Activated CD8-positive, alpha-beta memory T cell treated with anti-CD3 and anti-CD28 coated beads, Interleukin-2, amount 50 U/mL, for 1 hour (primary cell): Measurements from ENCODE around the gene SERPINB3.
"Not testable (repeated sequence)": the region's sequence is repeated elsewhere in the genome, so short reads cannot be mapped to it uniquely, and the experiment has no call there.

Experiments
- DNase-seq: peaks from one replicate; pipeline ENCODE4 v3.0.0-alpha.2; 2020; ENCODE audit errors: extremely low read depth

Gene SERPINB3

GRCh38 chr18:63661750-63662149 lies at the start of gene SERPINB3:
Gene SERPINB3 (minus strand): TSS chr18:63661893. CDS start chr18:63661216, 677 bp downstream.
- not testable (repeated sequence) for DNase-seq

- DNase-seq, result no peak
These were observed 47.0 kb upstream of the SERPINB3 start for GRCh38 chr18:63708650-63709049.

GRCh38 chr18:63707816-63708215 lies 46.1 kb upstream of the SERPINB3 start:
- DNase-seq, result no peak

GRCh38 chr18:63705401-63705800 lies 43.7 kb upstream of the SERPINB3 start:
- no peak for DNase-seq

GRCh38 chr18:63702660-63703059 lies 41.0 kb upstream of the SERPINB3 start, which contains the start of gene SERPINB11:
Gene SERPINB11 (plus strand): TSS chr18:63702960. CDS start chr18:63710194, 7,234 bp downstream.
- no peak for DNase-seq

- no peak for DNase-seq
These were observed 40.3 kb upstream of the SERPINB3 start for GRCh38 chr18:63701952-63702351.

GRCh38 chr18:63700501-63700900 lies 38.8 kb upstream of the SERPINB3 start:
- no peak for DNase-seq

GRCh38 chr18:63697097-63697660 lies 35.5 kb upstream of the SERPINB3 start:
- DNase-seq, result no peak

GRCh38 chr18:63689064-63689463 lies 27.4 kb upstream of the SERPINB3 start:
- DNase-seq, result no peak

GRCh38 chr18:63686871-63687270 lies 25.2 kb upstream of the SERPINB3 start:
- no peak for DNase-seq

- DNase-seq, result no peak
These were observed 23.0 kb upstream of the SERPINB3 start for GRCh38 chr18:63684718-63685117.

- DNase-seq, result no peak
These were observed 22.2 kb upstream of the SERPINB3 start for GRCh38 chr18:63683890-63684289.

GRCh38 chr18:63683152-63683551 lies 21.5 kb upstream of the SERPINB3 start:
- DNase-seq, result no peak

- DNase-seq, result no peak
These were observed 20.0 kb upstream of the SERPINB3 start for GRCh38 chr18:63681449-63682340.

- DNase-seq, result no peak
These were observed 18.3 kb upstream of the SERPINB3 start for GRCh38 chr18:63679820-63680606.

GRCh38 chr18:63677500-63678225 lies 16.0 kb upstream of the SERPINB3 start:
- no peak for DNase-seq

GRCh38 chr18:63676526-63677323 lies 15.0 kb upstream of the SERPINB3 start:
- no peak for DNase-seq

- no peak for DNase-seq
These were observed 2.9 kb upstream of the SERPINB3 start for GRCh38 chr18:63664571-63664970.

GRCh38 chr18:63658920-63659319 lies 2.8 kb downstream of the SERPINB3 start:
- DNase-seq, result not testable (repeated sequence)

- DNase-seq, result not testable (repeated sequence)
These were observed 11.4 kb downstream of the SERPINB3 start for GRCh38 chr18:63650271-63650670.

- DNase-seq, result no peak
These were observed 13.5 kb downstream of the SERPINB3 start for GRCh38 chr18:63648241-63648640.
